ENCODE results near the gene PRR9. TPM values are rescaled to one million over a fixed set of nuclear protein-coding genes. Genes with fewer than 3 reads are reported as not detected.
"Not testable (repeated sequence)": the region's sequence is repeated elsewhere in the genome, so short reads cannot be mapped to it uniquely, and the experiment has no call there.

PRR9 gene
- total and polyA plus RNA-seq, 12 donors: not detected

- DNase-seq: no peak
- no peaks in the 10 kb centered on the region for H3K9me3 ChIP-seq (replicated peaks in 1 of 3)
- whole genome bisulfite sequencing, 4 donors: 73 to 83% (median 77%) methylated on average over 4 of the region's 4 CpGs
These were observed 36.8 kb upstream of the PRR9 start for GRCh38 chr1:153180556-153180955.

GRCh38 chr1:153188301-153188700, 29.1 kb upstream of the PRR9 start:
- WGBS, 4 donors: 75 to 93% (median 84%) methylated on average over 3 to 4 of the region's 4 CpGs
- H3K27ac ChIP-seq; intact Hi-C loops (cut with DNase I); H3K9me3 ChIP-seq (replicated peaks in 1 of 3); H3K4me1 ChIP-seq (replicated peaks in 1 of 2); H3K4me3 ChIP-seq; H3K27me3 ChIP-seq; H3K36me3 ChIP-seq (replicated peaks in 1 of 2); DNase-seq: not testable (repeated sequence)

More at GRCh38 chr1:153180556-153180955, 36.8 kb upstream of the PRR9 start:
- Histone ChIP-seq H3K4me3 (no peak overlapping the region), H3K4me1 (replicated peaks in 1 of 2) (no peaks in the 10 kb centered on the region), H3K36me3 (replicated peaks in 1 of 2) (no peaks in the 10 kb centered on the region), H3K27ac (no peak overlapping the region), H3K27me3 (no peaks in the 10 kb centered on the region)
- TF ChIP-seq POLR2A (IDR thresholded peaks at IDR 0.05) (no peak), CTCF (IDR thresholded peaks at IDR 0.05) (no peak)
- intact Hi-C loops (cut with DNase I): no loop called here

DNA sequence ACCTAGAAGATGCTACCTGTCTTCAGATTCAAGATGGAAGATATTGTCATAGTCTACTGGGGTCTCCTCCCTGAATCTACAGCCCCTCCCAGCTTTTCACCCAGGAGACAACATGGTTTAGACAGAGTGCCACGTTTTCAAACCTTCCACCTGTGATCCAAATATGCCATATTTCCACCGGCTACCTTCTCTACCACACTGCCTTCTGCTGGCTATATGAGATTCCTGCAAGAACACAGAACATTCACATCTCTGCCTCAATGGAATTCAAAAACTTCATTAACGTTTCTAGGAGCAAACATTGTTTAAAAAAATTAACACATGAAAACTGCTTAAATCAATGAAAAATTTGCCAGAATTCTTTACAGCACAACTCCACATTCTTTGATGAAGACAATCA, 27.0 kb upstream of the PRR9 start:
- TF ChIP-seq POLR2A (IDR thresholded peaks at IDR 0.05) (no peak), CTCF (IDR thresholded peaks at IDR 0.05) (no peak)
- no peak overlapping the region for H3K4me3 ChIP-seq
- no peaks in the 10 kb centered on the region for H3K9me3 ChIP-seq (replicated peaks in 1 of 3)
- no peaks in the 10 kb centered on the region for H3K4me1 ChIP-seq (replicated peaks in 1 of 2)
- no peak for DNase-seq
- WGBS, 4 donors: 10 to 15% (median 14%) methylated on average over 3 of the region's 3 CpGs
- intact Hi-C loops (cut with DNase I): no loop called here
- H3K36me3 ChIP-seq (replicated peaks in 1 of 2): no peaks in the 10 kb centered on the region
- H3K27ac ChIP-seq: no peak overlapping the region
- no peaks in the 10 kb centered on the region for H3K27me3 ChIP-seq

- Histone ChIP-seq H3K4me3 (no peak overlapping the region), H3K36me3 (replicated peaks in 1 of 2) (no peaks in the 10 kb centered on the region), H3K4me1 (replicated peaks in 1 of 2) (no peaks in the 10 kb centered on the region), H3K27ac (no peak overlapping the region), H3K27me3 (no peaks in the 10 kb centered on the region), H3K9me3 (replicated peaks in 1 of 3) (no peaks in the 10 kb centered on the region)
- intact Hi-C loops (cut with DNase I): no loop called here
- no peak for DNase-seq
- TF ChIP-seq POLR2A (IDR thresholded peaks at IDR 0.05) (no peak), CTCF (IDR thresholded peaks at IDR 0.05) (peak in 1 of 6 experiments; percentile 11)
- WGBS, 4 donors: 40 to 54% (median 51%) methylated on average over 3 of the region's 3 CpGs
These were observed 24.7 kb upstream of the PRR9 start for GRCh38 chr1:153192697-153193096.

- H3K27me3 ChIP-seq: no peaks in the 10 kb centered on the region
- TF ChIP-seq POLR2A (IDR thresholded peaks at IDR 0.05) (no peak), CTCF (IDR thresholded peaks at IDR 0.05) (no peak)
- H3K27ac ChIP-seq: no peak overlapping the region
- no peak overlapping the region for H3K4me3 ChIP-seq
- H3K4me1 ChIP-seq (replicated peaks in 1 of 2): no peaks in the 10 kb centered on the region
- intact Hi-C loops (cut with DNase I): no loop called here
- no peaks in the 10 kb centered on the region for H3K36me3 ChIP-seq (replicated peaks in 1 of 2)
- H3K9me3 ChIP-seq (replicated peaks in 1 of 3): no peaks in the 10 kb centered on the region
- no peak for DNase-seq
- WGBS, 4 donors: 67 to 68% (median 68%) methylated on average over 3 of the region's 3 CpGs
These were observed 22.9 kb upstream of the PRR9 start for GRCh38 chr1:153194331-153195050.
